ENCODE measurements around the gene EZR. TPM values are rescaled to one million over a fixed set of nuclear protein-coding genes. Genes with fewer than 3 reads are reported as not detected.
"Not testable (repeated sequence)": the region's sequence is repeated elsewhere in the genome, so short reads cannot be mapped to it uniquely, and the experiment has no call there.

The EZR gene
- total RNA-seq, 1 donor from 2014 or later = 197 TPM

DNA sequence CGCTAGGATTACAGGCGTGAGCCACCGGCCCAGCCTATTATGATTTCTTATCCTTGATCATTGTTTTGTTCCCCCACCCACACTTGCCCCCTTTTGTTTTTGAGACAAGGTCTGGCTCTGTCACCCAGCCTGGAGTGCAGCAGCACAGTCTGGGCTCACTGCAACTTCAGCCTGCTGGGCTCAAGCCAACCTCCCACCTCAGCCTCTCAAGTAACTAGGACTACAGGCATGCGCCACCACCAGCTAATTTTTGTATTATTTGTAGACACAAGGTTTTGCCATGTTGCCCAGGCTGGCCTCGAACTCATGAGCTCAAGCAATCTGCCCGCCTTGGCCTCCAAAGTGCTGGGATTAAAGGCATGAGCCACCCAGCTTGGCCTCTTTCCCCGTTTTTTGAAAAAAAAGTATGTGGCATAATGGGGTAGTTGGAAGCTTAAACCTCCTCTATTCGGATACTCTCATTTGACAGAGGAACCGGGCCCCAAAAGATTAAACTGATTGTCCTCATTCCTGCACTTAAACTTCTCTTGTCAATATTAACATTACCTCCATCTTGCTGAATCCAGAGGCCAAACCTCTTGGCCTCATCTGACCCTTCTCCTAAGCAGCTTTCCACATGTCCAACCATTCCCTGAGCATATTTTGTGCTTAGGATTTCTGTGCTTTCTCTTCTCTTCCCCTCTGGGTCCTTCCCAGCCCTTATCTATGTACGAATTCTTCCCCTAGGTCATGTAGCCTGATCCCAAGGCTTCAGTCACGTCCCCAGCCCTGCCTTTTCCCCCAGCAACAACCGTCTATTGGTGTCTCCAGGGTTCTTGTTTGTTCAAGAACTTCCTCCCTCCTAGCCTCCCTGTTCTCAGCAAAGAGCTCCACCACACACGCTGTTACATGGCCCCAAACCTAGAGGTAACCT lies 6.1 kb upstream of the EZR start:
- intact Hi-C loops (cut with DNase I) = no loop called here
- no peak for DNase-seq
- peak; percentile 67 for ATAC-seq (ENCODE audit: poor library complexity)

DNA sequence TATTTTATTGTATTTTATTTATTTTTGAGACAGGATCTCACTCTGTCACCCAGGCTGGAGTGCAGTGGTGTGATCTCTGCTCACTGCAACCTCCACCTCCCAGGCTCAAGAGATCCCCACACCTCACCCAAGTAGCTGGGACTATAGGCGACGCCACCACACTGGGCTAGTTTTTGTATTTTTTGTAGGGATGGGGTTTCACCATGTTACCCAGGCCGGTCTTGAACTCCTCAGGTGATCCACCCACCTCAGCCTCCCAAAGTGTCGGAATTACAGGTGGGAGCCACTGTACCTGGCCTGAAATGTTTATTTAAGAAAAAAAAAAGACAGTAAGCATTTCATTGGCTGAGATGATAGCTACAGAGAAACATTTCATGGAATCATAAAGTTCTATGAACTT lies 4.4 kb upstream of the EZR start:
- intact Hi-C loops (cut with DNase I); ATAC-seq (ENCODE audit: poor library complexity); DNase-seq: not testable (repeated sequence)

- ATAC-seq (ENCODE audit: poor library complexity) (no peak), DNase-seq (no peak)
- intact Hi-C loops (cut with DNase I) = loop anchor here (10.0 kb wide), 1 partner anchor 115 kb away; no protein-coding TSS in a partner anchor
Measured at GRCh38 chr6:158819977-158820622, 932 bp upstream of the EZR start.

DNA sequence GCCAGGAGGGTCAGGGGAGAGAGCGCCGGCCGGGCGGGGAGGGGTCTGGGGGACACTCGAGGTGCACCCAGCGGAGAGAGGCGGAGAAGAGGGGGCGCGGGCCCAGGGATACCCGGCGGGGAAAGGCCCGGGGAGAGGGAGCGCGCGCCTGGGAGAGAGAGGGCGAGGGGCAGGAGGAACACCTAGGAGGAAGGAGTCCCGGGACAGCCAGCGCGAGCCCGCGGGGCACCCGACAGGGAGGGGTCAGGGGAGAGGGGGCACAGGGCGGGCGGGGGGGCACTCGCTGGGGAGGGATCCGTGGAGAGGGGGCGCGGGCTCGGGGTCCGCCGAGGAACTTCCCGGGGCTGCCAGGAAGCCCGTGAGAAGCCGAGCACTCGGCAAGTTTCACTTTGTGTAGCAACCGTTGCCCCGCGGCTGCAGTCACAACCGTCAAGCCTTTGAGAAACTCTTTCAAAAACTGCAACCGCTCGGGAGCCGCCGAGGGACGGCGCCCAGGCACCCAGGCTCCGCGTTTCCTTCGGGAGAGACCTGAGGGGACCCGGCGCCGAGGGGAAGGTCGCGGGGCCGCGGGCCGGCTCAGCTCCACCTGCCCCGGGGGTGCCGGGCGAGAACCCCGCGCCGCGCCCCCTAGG lies 471 bp downstream of the EZR start:
- DNase-seq (peak; percentile 78), ATAC-seq (ENCODE audit: poor library complexity) (peak; percentile 49)
- intact Hi-C loops (cut with DNase I) = loop anchor here (10.0 kb wide), 1 partner anchor 114 kb away; no protein-coding TSS in a partner anchor

- intact Hi-C loops (cut with DNase I) = loop anchor here (10.0 kb wide), 1 partner anchor 113 kb away; no protein-coding TSS in a partner anchor
- DNase-seq (peak; percentile 89), ATAC-seq (ENCODE audit: poor library complexity) (peak; percentile 88)
Measured at GRCh38 chr6:158817728-158818580, 1.2 kb downstream of the EZR start.

- intact Hi-C loops (cut with DNase I) = loop anchor here (10.0 kb wide), 1 partner anchor 112 kb away; no protein-coding TSS in a partner anchor
- peak; percentile 78 for DNase-seq
- ATAC-seq (ENCODE audit: poor library complexity) = peak; percentile 65
Measured at GRCh38 chr6:158816803-158817727, 2.1 kb downstream of the EZR start.

GRCh38 chr6:158816329-158816728 lies 2.8 kb downstream of the EZR start:
- DNase-seq (no peak), ATAC-seq (ENCODE audit: poor library complexity) (no peak)
- intact Hi-C loops (cut with DNase I) = loop anchor here (10.0 kb wide), 1 partner anchor 112 kb away; no protein-coding TSS in a partner anchor

DNA sequence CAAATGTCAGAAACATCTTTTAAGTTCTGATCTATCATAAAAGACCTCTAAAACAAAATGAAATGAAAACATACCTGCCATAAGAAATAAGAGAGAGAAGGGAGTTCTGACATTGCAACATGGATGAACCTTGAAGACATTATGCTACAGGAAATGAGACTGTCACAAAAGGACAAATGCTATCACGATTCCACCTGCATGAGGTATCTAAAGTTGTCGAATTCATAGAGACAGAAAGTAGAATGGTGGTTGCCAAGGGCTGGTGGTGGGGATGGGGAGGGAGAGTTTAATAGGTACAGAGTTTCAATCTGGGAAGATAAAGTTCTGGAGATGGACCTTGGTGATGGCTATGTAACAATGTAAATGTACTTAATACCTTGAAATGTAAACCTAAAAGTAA lies 3.3 kb downstream of the EZR start:
- DNase-seq = no peak
- intact Hi-C loops (cut with DNase I) = loop anchor here (10.0 kb wide), 1 partner anchor 111 kb away; no protein-coding TSS in a partner anchor
- ATAC-seq (ENCODE audit: poor library complexity) = no peak

GRCh38 chr6:158815379-158815724 lies 3.8 kb downstream of the EZR start:
- ATAC-seq (ENCODE audit: poor library complexity) (no peak), DNase-seq (no peak)
- intact Hi-C loops (cut with DNase I) = loop anchor here (10.0 kb wide), 1 partner anchor 111 kb away; no protein-coding TSS in a partner anchor

- intact Hi-C loops (cut with DNase I) = loop anchor here (10.0 kb wide), 1 partner anchor 108 kb away; no protein-coding TSS in a partner anchor
- ATAC-seq (ENCODE audit: poor library complexity) (no peak), DNase-seq (no peak)
Measured at GRCh38 chr6:158813032-158813431, 6.1 kb downstream of the EZR start.

- ATAC-seq (ENCODE audit: poor library complexity) = no peak
- no peak for DNase-seq
- intact Hi-C loops (cut with DNase I) = loop anchor here (10.0 kb wide), 1 partner anchor 108 kb away; no protein-coding TSS in a partner anchor
Measured at GRCh38 chr6:158812611-158813010, 6.6 kb downstream of the EZR start.

DNA sequence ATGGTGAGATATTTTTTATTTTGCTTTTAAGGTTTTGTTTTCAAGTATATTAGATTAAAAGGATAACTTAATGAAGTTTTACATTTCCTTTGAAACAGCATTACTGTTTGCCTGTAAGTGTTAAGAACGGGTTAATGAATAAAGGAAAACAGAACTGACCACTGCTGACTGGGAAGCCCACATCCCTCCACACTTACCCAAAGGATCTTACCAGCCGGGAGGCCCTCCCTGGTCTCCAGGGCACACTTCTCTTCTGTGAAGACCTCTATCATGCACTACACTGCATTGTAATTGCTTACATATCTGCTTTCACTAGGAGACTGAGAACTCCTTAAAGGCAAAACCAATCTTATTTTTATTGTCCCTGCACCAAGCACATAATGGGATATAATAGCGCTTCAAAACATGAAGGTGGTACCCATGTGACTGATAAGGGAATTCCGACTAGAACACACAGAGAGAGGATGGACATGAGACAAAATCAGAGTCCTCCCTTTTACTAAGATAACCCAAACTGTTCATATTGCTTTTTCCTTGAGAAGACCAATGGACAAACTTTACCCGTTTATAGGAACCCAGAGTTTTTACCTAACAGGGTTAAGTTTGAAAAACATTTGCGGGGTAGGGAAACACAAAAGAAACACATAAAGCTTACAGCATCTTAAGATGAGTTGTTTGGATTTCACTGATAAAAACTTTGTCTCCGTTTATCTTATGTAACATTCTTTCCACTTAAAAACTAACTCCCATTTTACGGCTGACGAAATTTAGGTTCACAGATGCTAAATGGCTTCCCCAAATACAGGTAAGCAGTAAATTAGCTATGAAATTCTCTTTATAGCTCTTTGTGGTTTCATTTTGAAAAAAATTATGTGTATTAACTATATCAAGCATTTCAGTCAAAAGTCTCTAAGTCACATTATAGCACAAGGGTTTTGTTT lies 8.7 kb downstream of the EZR start:
- DNase-seq = no peak
- intact Hi-C loops (cut with DNase I) = loop anchor here (10.0 kb wide), 1 partner anchor 106 kb away; no protein-coding TSS in a partner anchor
- ATAC-seq (ENCODE audit: poor library complexity) = no peak

GRCh38 chr6:158808941-158809678 lies 10.1 kb downstream of the EZR start:
- ATAC-seq (ENCODE audit: poor library complexity) = peak; percentile 24

GRCh38 chr6:158808442-158808833 lies 10.7 kb downstream of the EZR start:
- intact Hi-C loops (cut with DNase I) = no loop called here
- DNase-seq = no peak
- ATAC-seq (ENCODE audit: poor library complexity) = no peak

More at GRCh38 chr6:158808941-158809678, 10.1 kb downstream of the EZR start:
- DNase-seq = no peak
- intact Hi-C loops (cut with DNase I) = no loop called here

All from Right ventricle myocardium superior (tissue), 1 donor.